HEK293 (cell line): ENCODE results near the gene EXD2.

Source experiments
- CTCF ChIA-PET: fragments of 350-600 bp; formaldehyde crosslinking; extraction: SDS; loops from one replicate; lab custom pipeline; 2021; ENCODE audit warnings: antibody characterized with exemption; lab: Yijun Ruan, JAX
- POLR2A ChIA-PET: fragments of 300-600 bp; formaldehyde crosslinking; extraction: SDS; loops from one replicate; lab custom pipeline; 2020; ENCODE audit warnings: antibody characterized with exemption, inconsistent platforms; lab: Yijun Ruan, JAX
- H3K27ac ChIP-seq: fragments of 200-500 bp; sonication (Bioruptor generic); 2 replicates; pipeline ENCODE4 v1.5.1; 2014; ENCODE audit warnings: low read depth, low read length, control low read depth, inconsistent platforms; ENCODE audit errors: extremely low read depth
- H3K36me3 ChIP-seq, 2 experiments: fragments of 200-500 bp in 1 of 2; sonication (Bioruptor generic) in 1 of 2; 1 replicate in 1 of 2; 2 replicates in 1 of 2; pipeline ENCODE4 v1.5.1; 2014 to 2017; ENCODE audit warnings: inconsistent platforms in 2 of 2, low read length in 2 of 2; ENCODE audit not compliant: control insufficient read depth in 2 of 2, insufficient read depth in 1 of 2
- H3K4me1 ChIP-seq: fragments of 200-500 bp; sonication (Bioruptor generic); 2 replicates; pipeline ENCODE4 v1.5.1; 2014; ENCODE audit warnings: mild to moderate bottlenecking, low read length, inconsistent platforms; ENCODE audit not compliant: control insufficient read depth, insufficient read depth
- H3K4me3 ChIP-seq: 2 replicates; pipeline ENCODE4 v1.5.1; 2011; ENCODE audit warnings: low read depth, mild to moderate bottlenecking, control low read depth, low read length, moderate library complexity
- H3K9me3 ChIP-seq: fragments of 200-500 bp; sonication (Bioruptor generic); 2 replicates; pipeline ENCODE4 v1.5.1; 2014; ENCODE audit warnings: low read depth, low read length, inconsistent platforms; ENCODE audit not compliant: control insufficient read depth, insufficient read depth
- GLIS1 ChIP-seq: fragments of 450-650 bp; formaldehyde crosslinking; IDR thresholded peaks from 2 replicates; pipeline ENCODE4 v1.5.1; 2016; ENCODE audit warnings: missing biosample characterization, missing genetic modification characterization
- HOXA7 ChIP-seq: sonication (generic); formaldehyde crosslinking; IDR thresholded peaks from 2 replicates; pipeline ENCODE4 v1.8.1; 2022; ENCODE audit warnings: missing genetic modification reagents, borderline replicate concordance
- REPIN1 ChIP-seq: fragments of 450-650 bp; formaldehyde crosslinking; IDR thresholded peaks from 2 replicates; pipeline ENCODE4 v1.5.1; 2017; ENCODE audit warnings: missing biosample characterization, missing genetic modification characterization, low read depth
- SCRT2 ChIP-seq: fragments of 450-650 bp; formaldehyde crosslinking; IDR thresholded peaks from 2 replicates; pipeline ENCODE4 v1.5.1; 2016; ENCODE audit warnings: missing biosample characterization, missing genetic modification characterization
- SP7 ChIP-seq: fragments of 450-650 bp; formaldehyde crosslinking; IDR thresholded peaks from 2 replicates; pipeline ENCODE4 v1.5.1; 2016; ENCODE audit warnings: missing biosample characterization, missing genetic modification characterization
- TRIM28 ChIP-seq: IDR thresholded peaks from 2 replicates; pipeline ENCODE4 v1.6.1; 2011; ENCODE audit warnings: low read length, control low read depth, borderline replicate concordance
- YY1 ChIP-seq: fragments of 450-650 bp; formaldehyde crosslinking; IDR thresholded peaks from 2 replicates; pipeline ENCODE4 v1.5.1; 2018; ENCODE audit warnings: missing biosample characterization, missing genetic modification characterization
- ZFHX2 ChIP-seq: fragments of 450-650 bp; formaldehyde crosslinking; conservative IDR thresholded peaks from 2 replicates; pipeline ENCODE4 v1.5.1; 2016; ENCODE audit warnings: missing biosample characterization, missing genetic modification characterization
- ZNF121 ChIP-seq: fragments of 450-650 bp; formaldehyde crosslinking; IDR thresholded peaks from 2 replicates; pipeline ENCODE4 v1.5.1; 2016; ENCODE audit warnings: missing biosample characterization, missing genetic modification characterization
- ZNF138 ChIP-seq: fragments of 450-650 bp; formaldehyde crosslinking; IDR thresholded peaks from 2 replicates; pipeline ENCODE4 v1.5.1; 2016; ENCODE audit warnings: missing biosample characterization, missing genetic modification characterization, borderline replicate concordance
- ZNF157 ChIP-seq: fragments of 450-650 bp; formaldehyde crosslinking; IDR thresholded peaks from 2 replicates; pipeline ENCODE4 v1.5.1; 2016; ENCODE audit warnings: missing biosample characterization, missing genetic modification characterization
- ZNF16 ChIP-seq: fragments of 450-650 bp; formaldehyde crosslinking; IDR thresholded peaks from 2 replicates; pipeline ENCODE4 v1.5.1; 2016; ENCODE audit warnings: low read depth, missing biosample characterization, missing genetic modification characterization
- ZNF214 ChIP-seq: fragments of 450-650 bp; formaldehyde crosslinking; IDR thresholded peaks from 2 replicates; pipeline ENCODE4 v1.5.1; 2017; ENCODE audit warnings: missing biosample characterization, mild to moderate bottlenecking, missing genetic modification characterization, borderline replicate concordance
- ZNF24 ChIP-seq: fragments of 450-650 bp; formaldehyde crosslinking; IDR thresholded peaks from 2 replicates; pipeline ENCODE4 v1.5.1; 2016; ENCODE audit warnings: missing biosample characterization, missing genetic modification characterization
- ZNF335 ChIP-seq: fragments of 450-650 bp; formaldehyde crosslinking; conservative IDR thresholded peaks from 2 replicates; pipeline ENCODE4 v1.5.1; 2016; ENCODE audit warnings: missing biosample characterization, missing genetic modification characterization
- ZNF423 ChIP-seq: fragments of 450-650 bp; formaldehyde crosslinking; IDR thresholded peaks from 2 replicates; pipeline ENCODE4 v1.5.1; 2016; ENCODE audit warnings: missing biosample characterization, missing genetic modification characterization
- ZNF473 ChIP-seq: fragments of 450-650 bp; formaldehyde crosslinking; IDR thresholded peaks from 2 replicates; pipeline ENCODE4 v1.5.1; 2017; ENCODE audit warnings: missing biosample characterization, missing genetic modification characterization
- ZNF544 ChIP-seq: fragments of 450-650 bp; formaldehyde crosslinking; IDR thresholded peaks from 2 replicates; pipeline ENCODE4 v1.5.0; 2017; ENCODE audit warnings: missing biosample characterization, missing genetic modification characterization
- ZNF548 ChIP-seq: fragments of 450-650 bp; formaldehyde crosslinking; IDR thresholded peaks from 2 replicates; pipeline ENCODE4 v1.5.1; 2016; ENCODE audit warnings: missing biosample characterization, missing genetic modification characterization
- ZNF558 ChIP-seq: fragments of 450-650 bp; formaldehyde crosslinking; IDR thresholded peaks from 2 replicates; pipeline ENCODE4 v1.5.1; 2016; ENCODE audit warnings: missing biosample characterization, missing genetic modification characterization
- ZNF561 ChIP-seq: fragments of 450-650 bp; IDR thresholded peaks from 2 replicates; pipeline ENCODE4 v1.5.1; 2018; ENCODE audit warnings: missing biosample characterization, missing genetic modification characterization, borderline replicate concordance
- ZNF596 ChIP-seq: fragments of 450-650 bp; IDR thresholded peaks from 2 replicates; pipeline ENCODE4 v1.5.0; 2018; ENCODE audit warnings: missing biosample characterization, mild to moderate bottlenecking, missing genetic modification characterization, moderate library complexity
- ZNF664 ChIP-seq: fragments of 450-650 bp; formaldehyde crosslinking; IDR thresholded peaks from 2 replicates; pipeline ENCODE4 v1.5.1; 2016; ENCODE audit warnings: missing biosample characterization, missing genetic modification characterization
- ZNF677 ChIP-seq: fragments of 450-650 bp; IDR thresholded peaks from 2 replicates; pipeline ENCODE4 v1.5.0; 2018; ENCODE audit warnings: missing biosample characterization, mild to moderate bottlenecking, missing genetic modification characterization, moderate library complexity
- ZNF777 ChIP-seq: fragments of 450-650 bp; formaldehyde crosslinking; IDR thresholded peaks from 2 replicates; pipeline ENCODE4 v1.5.1; 2017; ENCODE audit warnings: missing biosample characterization, missing genetic modification characterization, borderline replicate concordance
- ZNF830 ChIP-seq: fragments of 450-650 bp; IDR thresholded peaks from 2 replicates; pipeline ENCODE4 v1.5.0; 2018; ENCODE audit warnings: missing biosample characterization, missing genetic modification characterization, low read depth, mild to moderate bottlenecking, moderate library complexity
- TF ChIP-seq, protein P1 (sequence below): fragments of 450-650 bp; formaldehyde crosslinking; IDR thresholded peaks from 2 replicates; pipeline ENCODE4 v1.5.1; 2017; ENCODE audit warnings: missing biosample characterization, missing genetic modification characterization
- TF ChIP-seq, protein P2 (sequence below): fragments of 450-650 bp; formaldehyde crosslinking; IDR thresholded peaks from 2 replicates; pipeline ENCODE4 v1.5.1; 2016; ENCODE audit warnings: missing biosample characterization, missing genetic modification characterization

Gene EXD2

DNA sequence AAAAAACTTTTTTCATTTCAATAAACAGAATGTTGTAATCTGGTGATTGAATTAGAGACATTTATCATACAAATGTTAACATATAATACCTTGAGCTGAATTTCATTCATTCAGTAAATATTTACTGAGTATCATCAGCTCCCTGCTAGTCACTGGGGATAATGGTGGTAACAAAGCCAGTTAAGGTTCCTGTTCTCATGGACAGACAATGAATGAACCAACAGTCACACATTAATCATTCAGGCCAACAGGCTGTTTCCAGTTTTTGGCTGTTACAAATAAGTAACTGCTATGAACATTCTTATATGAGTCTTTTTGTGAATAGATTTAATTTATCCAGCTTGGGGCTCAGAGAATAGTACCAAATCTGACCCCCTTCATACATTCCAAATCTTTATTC lies 13.5 kb downstream of the EXD2 start:
- Histone ChIP-seq H3K9me3 (no peaks in the 10 kb centered on the region), H3K4me1 (peaks cover 3% of the 10 kb centered on the region), H3K36me3 (peaks cover 4% of the 10 kb centered on the region in 2 experiments; a peak in 2 of 3 replicates), H3K27ac (no peak overlapping the region), H3K4me3 (no peak overlapping the region)
- ChIA-PET CTCF (no interaction called here), POLR2A (interaction anchor here (1.2 kb wide), 1 partner anchor 14 kb away, joined by 3 read pairs; the partner anchor contains the start of gene EXD2)
- TF ChIP-seq ZNF121 (no peak), YY1 (tag by site-specific recombination) (no peak), GLIS1 (tag by site-specific recombination) (no peak), REPIN1 (tag by site-specific recombination) (no peak), ZNF16 (tag by site-specific recombination) (no peak), ZNF561 (no peak), SP7 (tag by site-specific recombination) (no peak), ZNF664 (tag by site-specific recombination) (no peak), HOXA7 (CRISPR knock-in tag) (no peak), ZNF24 (no peak), ZNF157 (no peak), ZNF423 (tag by site-specific recombination) (no peak), ZNF473 (tag by site-specific recombination) (no peak), SCRT2 (tag by site-specific recombination) (no peak), TRIM28 (no peak)
- TF ChIP-seq, protein P1, sequence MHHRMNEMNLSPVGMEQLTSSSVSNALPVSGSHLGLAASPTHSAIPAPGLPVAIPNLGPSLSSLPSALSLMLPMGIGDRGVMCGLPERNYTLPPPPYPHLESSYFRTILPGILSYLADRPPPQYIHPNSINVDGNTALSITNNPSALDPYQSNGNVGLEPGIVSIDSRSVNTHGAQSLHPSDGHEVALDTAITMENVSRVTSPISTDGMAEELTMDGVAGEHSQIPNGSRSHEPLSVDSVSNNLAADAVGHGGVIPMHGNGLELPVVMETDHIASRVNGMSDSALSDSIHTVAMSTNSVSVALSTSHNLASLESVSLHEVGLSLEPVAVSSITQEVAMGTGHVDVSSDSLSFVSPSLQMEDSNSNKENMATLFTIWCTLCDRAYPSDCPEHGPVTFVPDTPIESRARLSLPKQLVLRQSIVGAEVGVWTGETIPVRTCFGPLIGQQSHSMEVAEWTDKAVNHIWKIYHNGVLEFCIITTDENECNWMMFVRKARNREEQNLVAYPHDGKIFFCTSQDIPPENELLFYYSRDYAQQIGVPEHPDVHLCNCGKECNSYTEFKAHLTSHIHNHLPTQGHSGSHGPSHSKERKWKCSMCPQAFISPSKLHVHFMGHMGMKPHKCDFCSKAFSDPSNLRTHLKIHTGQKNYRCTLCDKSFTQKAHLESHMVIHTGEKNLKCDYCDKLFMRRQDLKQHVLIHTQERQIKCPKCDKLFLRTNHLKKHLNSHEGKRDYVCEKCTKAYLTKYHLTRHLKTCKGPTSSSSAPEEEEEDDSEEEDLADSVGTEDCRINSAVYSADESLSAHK (tag by site-specific recombination): no peak

DNA sequence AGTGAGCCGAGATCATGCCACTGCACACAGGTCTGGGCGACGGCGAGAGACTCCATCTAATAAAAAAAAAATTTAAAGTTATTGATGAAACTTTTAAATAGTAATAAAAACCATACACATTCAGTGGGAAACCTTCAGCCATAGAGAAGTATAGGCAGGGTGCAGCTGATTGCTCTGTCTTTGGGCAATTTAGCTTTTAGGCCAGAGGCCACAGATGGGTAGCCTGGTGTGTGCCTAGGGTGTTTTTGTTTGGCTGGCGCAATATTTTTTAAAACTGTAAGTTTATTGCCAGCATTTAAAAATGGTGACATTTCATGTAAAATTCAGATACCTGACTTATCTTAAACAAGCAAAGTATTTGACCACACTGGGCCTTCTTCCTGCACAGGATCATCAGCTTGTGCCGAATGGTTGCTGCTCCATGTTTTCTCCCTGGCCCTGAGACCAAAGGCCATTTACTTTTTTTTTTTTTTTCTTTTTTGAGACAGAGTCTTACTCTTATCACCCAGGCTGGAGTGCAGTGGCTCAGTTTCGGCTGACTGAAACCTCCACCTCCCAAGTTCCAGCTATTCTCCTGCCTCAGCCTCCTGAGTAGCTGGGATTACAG lies 16.2 kb downstream of the EXD2 start:
- no peak for TF ChIP-seq ZNF214 (tag by site-specific recombination)
- no peak for TF ChIP-seq ZNF558 (tag by site-specific recombination)
- H3K27ac ChIP-seq: no peak overlapping the region
- ChIA-PET POLR2A (no interaction called here), CTCF (interaction anchor here (0.6 to 0.7 kb wide), 2 partner anchors 24 to 331 kb away, joined by 3 read pairs; no protein-coding TSS in a partner anchor)
- no peaks in the 10 kb centered on the region for H3K9me3 ChIP-seq
- H3K36me3 ChIP-seq: peaks cover 10 to 12% of the 10 kb centered on the region in 2 experiments; a peak in 2 of 3 replicates
- peaks cover 3% of the 10 kb centered on the region for H3K4me1 ChIP-seq
- H3K4me3 ChIP-seq: no peak overlapping the region

DNA sequence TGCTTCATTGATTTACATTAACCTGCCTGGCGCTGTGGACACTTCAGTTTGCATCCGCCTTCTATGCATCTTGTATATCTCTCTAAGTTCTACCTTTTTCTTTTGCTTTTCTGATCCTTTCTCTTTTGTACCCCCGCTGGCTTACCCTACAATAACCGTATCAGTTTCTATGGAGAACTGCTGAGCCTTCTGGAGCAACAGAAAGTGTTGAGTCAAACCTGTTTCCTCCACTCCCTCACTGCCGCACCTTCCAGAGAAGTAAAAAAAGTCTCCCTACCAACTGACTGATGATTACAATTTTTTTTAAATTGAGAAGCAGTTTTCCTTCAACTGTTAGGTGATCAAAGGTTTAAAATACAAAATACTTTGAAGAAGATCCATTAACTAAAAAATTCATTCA lies 17.4 kb downstream of the EXD2 start:
- H3K27ac ChIP-seq: no peak overlapping the region
- H3K4me3 ChIP-seq: no peak overlapping the region
- H3K9me3 ChIP-seq: no peaks in the 10 kb centered on the region
- CTCF ChIA-PET: no interaction called here
- H3K4me1 ChIP-seq: peaks cover 3% of the 10 kb centered on the region
- peaks cover 18 to 21% of the 10 kb centered on the region in 2 experiments; a peak in 2 of 3 replicates for H3K36me3 ChIP-seq
- POLR2A ChIA-PET: no interaction called here
- TF ChIP-seq ZNF777 (tag by site-specific recombination) (no peak), ZNF214 (tag by site-specific recombination) (no peak), ZNF596 (tag by site-specific recombination) (no peak), ZNF24 (no peak), ZNF138 (tag by site-specific recombination) (no peak), ZNF544 (tag by site-specific recombination) (no peak), ZNF677 (no peak), ZNF830 (tag by site-specific recombination) (no peak), ZNF548 (no peak), ZNF335 (no peak), ZFHX2 (no peak)
- TF ChIP-seq, protein P2, sequence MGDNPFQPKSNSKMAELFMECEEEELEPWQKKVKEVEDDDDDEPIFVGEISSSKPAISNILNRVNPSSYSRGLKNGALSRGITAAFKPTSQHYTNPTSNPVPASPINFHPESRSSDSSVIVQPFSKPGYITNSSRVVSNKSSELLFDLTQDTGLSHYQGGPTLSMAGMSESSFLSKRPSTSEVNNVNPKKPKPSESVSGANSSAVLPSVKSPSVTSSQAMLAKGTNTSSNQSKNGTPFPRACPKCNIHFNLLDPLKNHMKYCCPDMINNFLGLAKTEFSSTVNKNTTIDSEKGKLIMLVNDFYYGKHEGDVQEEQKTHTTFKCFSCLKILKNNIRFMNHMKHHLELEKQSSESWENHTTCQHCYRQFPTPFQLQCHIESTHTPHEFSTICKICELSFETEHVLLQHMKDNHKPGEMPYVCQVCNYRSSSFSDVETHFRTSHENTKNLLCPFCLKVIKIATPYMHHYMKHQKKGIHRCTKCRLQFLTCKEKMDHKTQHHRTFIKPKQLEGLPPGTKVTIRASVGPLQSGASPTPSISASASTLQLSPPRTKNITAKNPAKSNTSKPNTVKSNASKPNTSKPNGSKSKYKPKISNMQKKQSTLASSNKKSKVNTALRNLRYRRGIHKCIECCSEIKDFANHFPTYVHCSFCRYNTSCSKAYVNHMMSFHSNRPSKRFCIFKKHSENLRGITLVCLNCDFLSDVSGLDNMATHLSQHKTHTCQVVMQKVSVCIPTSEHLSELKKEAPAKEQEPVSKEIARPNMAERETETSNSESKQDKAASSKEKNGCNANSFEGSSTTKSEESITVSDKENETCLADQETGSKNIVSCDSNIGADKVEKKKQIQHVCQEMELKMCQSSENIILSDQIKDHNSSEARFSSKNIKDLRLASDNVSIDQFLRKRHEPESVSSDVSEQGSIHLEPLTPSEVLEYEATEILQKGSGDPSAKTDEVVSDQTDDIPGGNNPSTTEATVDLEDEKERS: no peak
